ENCODE results near the gene GJA3. TPM values are rescaled to one million over a fixed set of nuclear protein-coding genes. Genes with fewer than 3 reads are reported as not detected.

GJA3 gene
- total RNA-seq, 2 experiments from 2014 or later, result not detected

GRCh38 chr13:20142927-20143480 lies 17.8 kb downstream of the GJA3 start:
- DNase-seq (ENCODE audit: low spot score), result no peak
- H3K36me3 ChIP-seq (ENCODE audit: insufficient read depth, low read length), result no peaks in the 10 kb centered on the region
- no peak for TF ChIP-seq EZH2phosphoT487 (IDR thresholded peaks at IDR 0.05; ENCODE audit: borderline replicate concordance, low read depth, low read length)
- TF ChIP-seq CTCF (conservative IDR thresholded peaks at IDR 0.05; ENCODE audit: low read length), result no peak
- no peaks in the 10 kb centered on the region for H3K9me3 ChIP-seq (ENCODE audit: low read length)
- H3K4me2 ChIP-seq (ENCODE audit: low read length), result no peak overlapping the region
- intact Hi-C loops (cut with micrococcal nuclease; ENCODE audit: unreplicated experiment), result no loop called here
- BruUV-seq (replicated peaks), result no TSS peak
- POLR2A ChIA-PET, result no interaction called here
- no peaks in the 10 kb centered on the region for H4K20me1 ChIP-seq (ENCODE audit: insufficient read depth, low read length)
- CTCF ChIA-PET (ENCODE audit: unreplicated experiment), result no interaction called here
- H2AFZ ChIP-seq (ENCODE audit: low read length), result no peak overlapping the region
- H3K4me3 ChIP-seq (ENCODE audit: low read depth, low read length, poor library complexity, severe bottlenecking), result no peak overlapping the region
- no peaks in the 10 kb centered on the region for H3K79me2 ChIP-seq (ENCODE audit: insufficient read depth, low read depth, low read length)
- H3K4me1 ChIP-seq (ENCODE audit: insufficient read depth, low read length, poor library complexity, severe bottlenecking), result no peaks in the 10 kb centered on the region
- no peak overlapping the region for H3K27ac ChIP-seq (ENCODE audit: low read depth, low read length, poor library complexity, severe bottlenecking)
- H3K9me2 ChIP-seq (ENCODE audit: insufficient read depth, low read length), result no peaks in the 10 kb centered on the region

- H3K4me2 ChIP-seq (ENCODE audit: low read length), result no peak overlapping the region
- no peak for TF ChIP-seq EZH2phosphoT487 (IDR thresholded peaks at IDR 0.05; ENCODE audit: borderline replicate concordance, low read depth, low read length)
- no peak for TF ChIP-seq CTCF (conservative IDR thresholded peaks at IDR 0.05; ENCODE audit: low read length)
- H3K79me2 ChIP-seq (ENCODE audit: insufficient read depth, low read depth, low read length), result no peaks in the 10 kb centered on the region
- no peaks in the 10 kb centered on the region for H4K20me1 ChIP-seq (ENCODE audit: insufficient read depth, low read length)
- H3K4me1 ChIP-seq (ENCODE audit: insufficient read depth, low read length, poor library complexity, severe bottlenecking), result no peaks in the 10 kb centered on the region
- ChIA-PET POLR2A (no interaction called here), CTCF (ENCODE audit: unreplicated experiment) (no interaction called here)
- no peaks in the 10 kb centered on the region for H3K36me3 ChIP-seq (ENCODE audit: insufficient read depth, low read length)
- no peaks in the 10 kb centered on the region for H3K9me2 ChIP-seq (ENCODE audit: insufficient read depth, low read length)
- intact Hi-C loops (cut with micrococcal nuclease; ENCODE audit: unreplicated experiment), result no loop called here
- H2AFZ ChIP-seq (ENCODE audit: low read length), result no peak overlapping the region
- no peak overlapping the region for H3K27ac ChIP-seq (ENCODE audit: low read depth, low read length, poor library complexity, severe bottlenecking)
- H3K4me3 ChIP-seq (ENCODE audit: low read depth, low read length, poor library complexity, severe bottlenecking), result no peak overlapping the region
- no peak for DNase-seq (ENCODE audit: low spot score)
- no peaks in the 10 kb centered on the region for H3K9me3 ChIP-seq (ENCODE audit: low read length)
- BruUV-seq (replicated peaks), result no TSS peak
These were observed 18.6 kb downstream of the GJA3 start for GRCh38 chr13:20142023-20142926.
